ENCODE measurements around the gene PLSCR2.

- TF ChIP-seq CTCF (IDR thresholded peaks at IDR 0.05; ENCODE audit: insufficient read depth, low read length) (no peak), SPI1 (IDR thresholded peaks at IDR 0.05; ENCODE audit: borderline replicate concordance, low read depth) (no peak), POLR2AphosphoS5 (IDR thresholded peaks at IDR 0.05; ENCODE audit: low read depth) (no peak)
- TF ChIP-seq, protein P1, sequence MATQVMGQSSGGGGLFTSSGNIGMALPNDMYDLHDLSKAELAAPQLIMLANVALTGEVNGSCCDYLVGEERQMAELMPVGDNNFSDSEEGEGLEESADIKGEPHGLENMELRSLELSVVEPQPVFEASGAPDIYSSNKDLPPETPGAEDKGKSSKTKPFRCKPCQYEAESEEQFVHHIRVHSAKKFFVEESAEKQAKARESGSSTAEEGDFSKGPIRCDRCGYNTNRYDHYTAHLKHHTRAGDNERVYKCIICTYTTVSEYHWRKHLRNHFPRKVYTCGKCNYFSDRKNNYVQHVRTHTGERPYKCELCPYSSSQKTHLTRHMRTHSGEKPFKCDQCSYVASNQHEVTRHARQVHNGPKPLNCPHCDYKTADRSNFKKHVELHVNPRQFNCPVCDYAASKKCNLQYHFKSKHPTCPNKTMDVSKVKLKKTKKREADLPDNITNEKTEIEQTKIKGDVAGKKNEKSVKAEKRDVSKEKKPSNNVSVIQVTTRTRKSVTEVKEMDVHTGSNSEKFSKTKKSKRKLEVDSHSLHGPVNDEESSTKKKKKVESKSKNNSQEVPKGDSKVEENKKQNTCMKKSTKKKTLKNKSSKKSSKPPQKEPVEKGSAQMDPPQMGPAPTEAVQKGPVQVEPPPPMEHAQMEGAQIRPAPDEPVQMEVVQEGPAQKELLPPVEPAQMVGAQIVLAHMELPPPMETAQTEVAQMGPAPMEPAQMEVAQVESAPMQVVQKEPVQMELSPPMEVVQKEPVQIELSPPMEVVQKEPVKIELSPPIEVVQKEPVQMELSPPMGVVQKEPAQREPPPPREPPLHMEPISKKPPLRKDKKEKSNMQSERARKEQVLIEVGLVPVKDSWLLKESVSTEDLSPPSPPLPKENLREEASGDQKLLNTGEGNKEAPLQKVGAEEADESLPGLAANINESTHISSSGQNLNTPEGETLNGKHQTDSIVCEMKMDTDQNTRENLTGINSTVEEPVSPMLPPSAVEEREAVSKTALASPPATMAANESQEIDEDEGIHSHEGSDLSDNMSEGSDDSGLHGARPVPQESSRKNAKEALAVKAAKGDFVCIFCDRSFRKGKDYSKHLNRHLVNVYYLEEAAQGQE (IDR thresholded peaks at IDR 0.05; ENCODE audit: insufficient replicate concordance, low read depth): no peak
Observed at GRCh38 chr3:146491303-146491702, 21.9 kb upstream of the PLSCR2 start.

Measured in HL-60 (cell line).